GM21528 (cell line): ENCODE results near the gene NWD2.
"Not testable (repeated sequence)": the region's sequence is repeated elsewhere in the genome, so short reads cannot be mapped to it uniquely, and the experiment has no call there.

Experiments
- ATAC-seq: cut with Tn5 transposase; IDR thresholded peaks from one replicate; pipeline ENCODE4 v1.9.1; 2021; ENCODE audit warnings: mild to moderate bottlenecking, moderate library complexity; ENCODE audit not compliant: unreplicated experiment, low FRiP score

NWD2 gene

GRCh38 chr4:37486166-37486565 lies 241.6 kb downstream of the NWD2 start:
- ATAC-seq, result no peak

DNA sequence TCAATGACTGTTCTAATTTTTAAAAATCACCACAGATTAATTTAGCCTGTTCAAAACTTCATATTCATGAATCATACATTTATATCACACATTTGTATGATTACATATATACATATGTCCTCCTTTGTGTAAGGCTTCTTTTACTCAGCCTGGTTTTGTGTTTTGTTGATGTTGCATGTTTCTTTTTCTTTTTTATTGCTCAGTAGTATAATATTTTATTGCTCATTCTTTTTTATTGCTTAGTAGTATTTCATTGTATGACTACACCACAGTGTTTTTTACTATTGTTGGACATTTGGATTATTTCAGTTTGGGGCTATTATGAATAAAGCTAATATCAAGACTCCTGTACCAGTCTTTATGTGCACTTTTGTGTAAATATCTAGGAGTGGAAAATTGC lies 243.1 kb downstream of the NWD2 start:
- no peak for ATAC-seq

GRCh38 chr4:37489697-37490096 lies 245.2 kb downstream of the NWD2 start:
- no peak for ATAC-seq

DNA sequence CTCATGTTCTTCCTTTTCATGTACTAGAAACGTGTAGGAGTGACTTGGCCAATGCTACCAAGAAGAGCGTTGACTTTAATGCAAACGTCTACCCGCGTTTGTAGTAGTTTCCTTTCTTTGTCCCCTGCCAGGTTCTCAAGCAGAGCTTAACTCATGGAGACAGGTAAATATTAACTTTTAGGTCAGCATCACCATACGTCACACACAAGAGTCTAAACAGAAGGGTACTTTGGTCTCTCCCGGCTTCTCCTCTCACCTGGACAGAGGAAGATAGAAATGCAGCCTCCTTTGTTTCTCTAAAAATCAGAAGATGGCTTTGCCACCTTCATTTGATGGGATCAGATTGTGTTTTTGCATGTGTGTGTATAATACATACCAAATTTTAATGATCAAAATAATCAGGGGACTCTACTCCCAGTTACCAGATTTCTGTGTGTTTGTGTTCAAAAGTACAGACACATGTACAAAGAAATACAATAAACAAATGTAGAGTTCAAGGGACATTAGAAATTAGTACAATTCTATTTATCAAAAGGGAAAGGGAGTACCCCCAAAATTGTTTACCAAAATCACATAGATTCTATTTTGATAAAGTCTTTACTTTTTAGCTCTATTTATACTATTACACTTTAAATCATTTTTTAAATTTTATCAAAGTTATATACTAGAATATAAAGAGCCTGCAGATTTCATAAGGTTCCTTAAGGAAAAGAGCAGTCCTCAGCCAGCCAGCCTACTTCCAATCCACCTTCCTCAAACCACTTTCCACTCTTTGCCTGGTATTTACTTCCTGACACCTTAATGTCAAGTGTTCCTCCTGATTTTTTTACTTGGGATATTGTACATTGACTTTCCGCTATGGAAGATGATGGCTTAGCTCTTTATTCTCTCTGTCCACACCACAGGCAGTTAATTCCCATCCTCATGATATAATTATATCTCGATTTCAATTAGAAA lies 246.1 kb downstream of the NWD2 start:
- ATAC-seq, result no peak

DNA sequence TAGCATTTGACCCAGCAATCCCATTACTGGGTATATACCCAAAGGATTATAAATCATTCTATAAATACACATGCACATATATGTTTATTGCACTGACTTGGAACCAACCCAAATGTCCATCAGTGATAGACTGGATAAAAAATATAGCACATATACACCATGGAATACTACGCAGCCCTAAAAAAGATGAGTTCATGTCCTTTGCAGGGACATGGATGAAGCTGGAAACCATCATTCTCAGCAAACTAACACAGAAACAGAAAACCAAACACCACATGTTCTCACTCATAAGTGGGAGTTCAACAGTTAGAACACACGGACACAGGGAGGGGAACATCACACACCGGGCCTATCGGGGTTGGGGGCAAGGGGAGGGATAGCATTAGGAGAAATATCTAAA lies 250.8 kb downstream of the NWD2 start:
- ATAC-seq, result not testable (repeated sequence)
